ENCODE measurements around the gene EHD3. TPM values are rescaled to one million over a fixed set of nuclear protein-coding genes. Genes with fewer than 3 reads are reported as not detected.
A peak's percentile ranks its signal among the peaks of the same experiment; 100 is the strongest.

EHD3 gene
- total RNA-seq, 1 donor from 2014 or later: 29.7 TPM

DNA sequence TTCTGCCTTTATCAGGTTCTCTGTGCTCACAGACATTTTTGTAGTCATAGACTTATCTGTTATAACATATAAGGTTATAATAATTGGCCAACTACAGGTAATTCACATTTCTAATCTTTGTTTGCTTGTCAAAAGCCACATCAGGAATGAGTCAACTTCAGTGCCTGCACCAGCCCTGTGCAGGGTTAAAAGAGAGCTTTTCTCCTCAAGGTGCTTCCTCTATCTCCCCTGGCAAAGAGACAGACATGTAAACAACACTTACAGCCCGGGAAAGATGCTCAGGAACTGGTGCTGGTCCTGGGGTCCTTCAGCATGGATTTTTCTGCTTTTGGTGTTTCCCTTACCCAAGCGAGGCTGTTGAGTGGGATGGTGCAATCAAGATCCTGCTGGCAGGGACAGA, 7.7 kb upstream of the EHD3 start:
- Histone ChIP-seq H3K9me3 (replicated peaks) (no peaks in the 10 kb centered on the region), H3K36me3 (no peaks in the 10 kb centered on the region), H3K27ac (replicated peaks) (no peak overlapping the region), H3K27me3 (ENCODE audit: low read depth) (no peaks in the 10 kb centered on the region), H3K4me3 (no peak overlapping the region), H3K4me1 (peaks cover 14% of the 10 kb centered on the region)
- no peak for DNase-seq
- TF ChIP-seq, protein P1, sequence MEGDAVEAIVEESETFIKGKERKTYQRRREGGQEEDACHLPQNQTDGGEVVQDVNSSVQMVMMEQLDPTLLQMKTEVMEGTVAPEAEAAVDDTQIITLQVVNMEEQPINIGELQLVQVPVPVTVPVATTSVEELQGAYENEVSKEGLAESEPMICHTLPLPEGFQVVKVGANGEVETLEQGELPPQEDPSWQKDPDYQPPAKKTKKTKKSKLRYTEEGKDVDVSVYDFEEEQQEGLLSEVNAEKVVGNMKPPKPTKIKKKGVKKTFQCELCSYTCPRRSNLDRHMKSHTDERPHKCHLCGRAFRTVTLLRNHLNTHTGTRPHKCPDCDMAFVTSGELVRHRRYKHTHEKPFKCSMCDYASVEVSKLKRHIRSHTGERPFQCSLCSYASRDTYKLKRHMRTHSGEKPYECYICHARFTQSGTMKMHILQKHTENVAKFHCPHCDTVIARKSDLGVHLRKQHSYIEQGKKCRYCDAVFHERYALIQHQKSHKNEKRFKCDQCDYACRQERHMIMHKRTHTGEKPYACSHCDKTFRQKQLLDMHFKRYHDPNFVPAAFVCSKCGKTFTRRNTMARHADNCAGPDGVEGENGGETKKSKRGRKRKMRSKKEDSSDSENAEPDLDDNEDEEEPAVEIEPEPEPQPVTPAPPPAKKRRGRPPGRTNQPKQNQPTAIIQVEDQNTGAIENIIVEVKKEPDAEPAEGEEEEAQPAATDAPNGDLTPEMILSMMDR (IDR thresholded peaks at IDR 0.05; ENCODE audit: borderline replicate concordance): no peak
- intact Hi-C loops (cut with micrococcal nuclease): no loop called here

DNA sequence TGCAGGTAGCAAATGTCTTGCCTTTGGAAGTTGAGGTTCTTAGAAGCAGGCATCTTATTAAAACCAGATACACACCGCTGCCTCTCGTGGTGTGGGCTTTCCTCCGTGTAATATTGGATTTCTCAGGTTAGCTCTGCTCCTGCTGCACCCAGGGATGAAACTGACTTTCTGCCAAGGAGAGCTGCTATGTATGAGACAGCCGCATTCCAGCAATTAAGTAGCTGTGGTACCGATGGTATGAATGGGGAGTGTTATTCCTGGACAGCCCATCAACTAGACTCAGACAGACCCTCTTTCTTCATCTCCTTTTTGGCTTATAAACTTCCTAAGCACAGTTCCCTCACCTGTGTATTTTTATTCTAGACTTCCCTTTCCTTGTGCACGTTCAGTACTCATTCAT, 6.8 kb upstream of the EHD3 start:
- intact Hi-C loops (cut with micrococcal nuclease): no loop called here
- H3K27me3 ChIP-seq (ENCODE audit: low read depth): no peaks in the 10 kb centered on the region

DNA sequence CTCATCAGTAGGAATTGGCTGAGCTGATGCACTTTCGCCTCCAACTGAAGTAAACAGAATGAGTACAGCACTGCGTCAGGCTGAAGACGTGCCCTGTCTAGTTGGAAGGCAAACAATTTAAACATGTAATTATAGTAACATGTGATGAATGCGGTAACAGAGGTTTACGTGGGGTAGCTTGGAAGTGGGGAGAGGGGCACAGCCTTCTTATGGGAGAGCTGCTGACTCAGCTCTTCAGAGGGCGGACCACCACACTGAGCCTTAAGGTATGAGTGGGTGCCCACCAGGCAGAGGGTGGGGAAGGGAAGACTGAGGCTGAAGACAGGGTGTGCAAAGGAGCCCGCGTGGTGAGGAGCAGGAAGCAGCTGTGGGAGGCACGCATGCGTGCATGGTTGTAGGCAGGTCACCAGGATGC, 6.2 kb upstream of the EHD3 start:
- Histone ChIP-seq H3K4me1 (peaks cover 26% of the 10 kb centered on the region), H3K36me3 (no peaks in the 10 kb centered on the region), H3K4me3 (no peak overlapping the region), H3K27me3 (ENCODE audit: low read depth) (no peaks in the 10 kb centered on the region), H3K27ac (replicated peaks) (peak overlapping the region; percentile 52), H3K9me3 (replicated peaks) (no peaks in the 10 kb centered on the region)
- no peak for DNase-seq
- TF ChIP-seq, protein P1 (IDR thresholded peaks at IDR 0.05; ENCODE audit: borderline replicate concordance): no peak
- intact Hi-C loops (cut with micrococcal nuclease): no loop called here

More for the DNA sequence above, 6.8 kb upstream of the EHD3 start:
- no peaks in the 10 kb centered on the region for H3K36me3 ChIP-seq
- peaks cover 20% of the 10 kb centered on the region for H3K4me1 ChIP-seq
- DNase-seq: no peak
- no peak overlapping the region for H3K4me3 ChIP-seq
- H3K9me3 ChIP-seq (replicated peaks): no peaks in the 10 kb centered on the region
- TF ChIP-seq, protein P1 (IDR thresholded peaks at IDR 0.05; ENCODE audit: borderline replicate concordance): no peak
- H3K27ac ChIP-seq (replicated peaks): peak overlapping the region; percentile 52

DNA sequence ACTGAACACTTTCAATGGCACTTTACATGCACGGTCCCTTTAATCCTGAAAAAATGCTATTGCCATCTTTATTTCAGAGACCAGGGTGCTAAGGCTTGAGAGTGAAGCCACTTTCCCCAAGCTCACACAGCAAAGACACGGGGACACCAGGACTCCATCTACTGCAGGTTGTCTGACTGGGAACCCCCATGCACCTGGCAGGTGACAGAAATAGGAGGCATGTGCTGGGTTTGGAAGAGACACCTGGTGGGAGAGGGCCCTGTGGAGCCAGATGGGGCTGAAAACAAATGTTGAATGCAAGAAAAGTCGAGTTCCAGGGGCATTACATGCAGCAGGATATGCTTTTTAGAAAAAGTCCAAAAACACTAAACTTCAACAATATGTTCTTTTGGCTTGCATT, 5.2 kb upstream of the EHD3 start:
- TF ChIP-seq, protein P1 (IDR thresholded peaks at IDR 0.05; ENCODE audit: borderline replicate concordance): no peak
- no peaks in the 10 kb centered on the region for H3K27me3 ChIP-seq (ENCODE audit: low read depth)
- peaks cover 36% of the 10 kb centered on the region for H3K4me1 ChIP-seq
- no peak overlapping the region for H3K27ac ChIP-seq (replicated peaks)
- no peak overlapping the region for H3K4me3 ChIP-seq
- intact Hi-C loops (cut with micrococcal nuclease): no loop called here
- no peaks in the 10 kb centered on the region for H3K9me3 ChIP-seq (replicated peaks)
- DNase-seq: no peak
- no peaks in the 10 kb centered on the region for H3K36me3 ChIP-seq

DNA sequence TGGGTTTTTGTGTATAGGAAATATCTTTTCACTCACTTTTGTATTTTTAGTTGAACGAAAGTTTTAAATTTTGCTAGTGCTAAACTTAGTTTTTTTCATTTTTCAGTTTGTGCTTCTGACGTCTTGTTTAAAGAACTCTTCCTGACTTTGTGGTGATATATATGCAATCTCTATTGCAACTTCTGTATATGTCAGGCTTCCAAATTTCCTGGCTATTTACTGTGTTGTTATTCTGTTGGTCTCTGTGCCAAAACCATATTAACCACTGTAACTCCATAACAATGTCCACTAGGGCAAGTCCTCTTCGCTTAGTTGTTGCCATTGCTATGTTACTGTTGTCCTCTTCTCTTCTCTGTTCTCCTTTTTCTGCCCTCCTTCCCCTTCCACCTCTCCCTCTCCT, 3.2 kb upstream of the EHD3 start:
- peaks cover 56% of the 10 kb centered on the region for H3K4me1 ChIP-seq
- DNase-seq: no peak
- no peaks in the 10 kb centered on the region for H3K9me3 ChIP-seq (replicated peaks)
- H3K27me3 ChIP-seq (ENCODE audit: low read depth): no peaks in the 10 kb centered on the region
- H3K4me3 ChIP-seq: no peak overlapping the region
- TF ChIP-seq, protein P1 (IDR thresholded peaks at IDR 0.05; ENCODE audit: borderline replicate concordance): no peak
- peak overlapping the region; percentile 91 for H3K27ac ChIP-seq (replicated peaks)
- intact Hi-C loops (cut with micrococcal nuclease): loop anchor here (10.0 kb wide), 1 partner anchor 94 kb away; no protein-coding TSS in a partner anchor
- no peaks in the 10 kb centered on the region for H3K36me3 ChIP-seq
